ENCODE results near the gene TRPC6. TPM values are rescaled to one million over a fixed set of nuclear protein-coding genes. Genes with fewer than 3 reads are reported as not detected.
"Not testable (repeated sequence)": the region's sequence is repeated elsewhere in the genome, so short reads cannot be mapped to it uniquely, and the experiment has no call there.

TRPC6 gene
- total and polyA plus RNA-seq, 7 donors, result 0.23 to 14.3 (median 3.6) TPM

- intact Hi-C loops (cut with DNase I), result no loop called here
- no peak for TF ChIP-seq CTCF (IDR thresholded peaks at IDR 0.05)
- no peak for TF ChIP-seq EP300 (IDR thresholded peaks at IDR 0.05)
- TF ChIP-seq POLR2AphosphoS5 (IDR thresholded peaks at IDR 0.05), result no peak
- Histone ChIP-seq H3K4me3 (no peak overlapping the region), H3K4me1 (peaks cover 0 to 11% (median 4%) of the 10 kb centered on the region in 4 donors), H3K9me3 (no peaks in the 10 kb centered on the region), H3K27ac (peak overlapping the region in 1 of 4 donors; percentile 38), H3K27me3 (no peaks in the 10 kb centered on the region), H3K36me3 (no peaks in the 10 kb centered on the region)
- 31% methylated on average over 2 of the region's 2 CpGs for WGBS, 2 donors
- DNase-seq, result no peak
Measured at GRCh38 chr11:101470419-101470818, 113.4 kb downstream of the TRPC6 start.

GRCh38 chr11:101466352-101466751 is 117.5 kb downstream of the TRPC6 start:
- DNase-seq, result no peak
- H3K36me3 ChIP-seq, result no peaks in the 10 kb centered on the region
- WGBS, 2 donors, result 47 to 74% methylated on average over 4 of the region's 4 CpGs
- no peak overlapping the region for H3K4me3 ChIP-seq
- intact Hi-C loops (cut with DNase I), result no loop called here
- TF ChIP-seq CTCF (IDR thresholded peaks at IDR 0.05) (no peak), EP300 (IDR thresholded peaks at IDR 0.05) (no peak), POLR2AphosphoS5 (IDR thresholded peaks at IDR 0.05) (no peak)
- H3K4me1 ChIP-seq, result peaks cover 0 to 10% (median 3%) of the 10 kb centered on the region in 4 donors
- H3K27ac ChIP-seq, result no peak overlapping the region
- H3K27me3 ChIP-seq, result no peaks in the 10 kb centered on the region
- no peaks in the 10 kb centered on the region for H3K9me3 ChIP-seq

GRCh38 chr11:101464388-101464787 is 119.4 kb downstream of the TRPC6 start:
- H3K27ac ChIP-seq; H3K27me3 ChIP-seq; H3K36me3 ChIP-seq; H3K4me3 ChIP-seq; intact Hi-C loops (cut with DNase I); H3K9me3 ChIP-seq; DNase-seq; H3K4me1 ChIP-seq: not testable (repeated sequence)

GRCh38 chr11:101459020-101459419 is 124.8 kb downstream of the TRPC6 start:
- TF ChIP-seq CTCF (IDR thresholded peaks at IDR 0.05) (no peak), POLR2AphosphoS5 (IDR thresholded peaks at IDR 0.05) (no peak), EP300 (IDR thresholded peaks at IDR 0.05) (no peak), POLR2A (IDR thresholded peaks at IDR 0.05) (no peak)
- whole genome bisulfite sequencing, 2 donors, result 71 to 86% methylated on average over 5 of the region's 5 CpGs
- no peaks in the 10 kb centered on the region for H3K36me3 ChIP-seq
- H3K4me3 ChIP-seq, result no peak overlapping the region
- H3K27me3 ChIP-seq, result no peaks in the 10 kb centered on the region
- no peaks in the 10 kb centered on the region for H3K9me3 ChIP-seq
- intact Hi-C loops (cut with DNase I), result no loop called here
- no peak for DNase-seq
- no peak overlapping the region for H3K27ac ChIP-seq
- H3K4me1 ChIP-seq, result peaks cover 0 to 6% (median 0%) of the 10 kb centered on the region in 4 donors

GRCh38 chr11:101458161-101458560 is 125.6 kb downstream of the TRPC6 start:
- H3K27ac ChIP-seq, result peak overlapping the region in 1 of 4 donors; percentile 2
- TF ChIP-seq EP300 (IDR thresholded peaks at IDR 0.05), result no peak
- TF ChIP-seq POLR2A (IDR thresholded peaks at IDR 0.05), result no peak
- TF ChIP-seq CTCF (IDR thresholded peaks at IDR 0.05), result no peak
- no peak for TF ChIP-seq POLR2AphosphoS5 (IDR thresholded peaks at IDR 0.05)
- no peaks in the 10 kb centered on the region for H3K27me3 ChIP-seq
- 86% methylated on average over 3 of the region's 3 CpGs for WGBS, 2 donors
- intact Hi-C loops (cut with DNase I), result no loop called here
- H3K4me3 ChIP-seq, result no peak overlapping the region
- DNase-seq, result no peak
- H3K9me3 ChIP-seq, result no peaks in the 10 kb centered on the region
- H3K36me3 ChIP-seq, result no peaks in the 10 kb centered on the region
- H3K4me1 ChIP-seq, result peaks cover 0 to 6% (median 0%) of the 10 kb centered on the region in 4 donors
